HCT116 (cell line): ENCODE results near the gene CCDC192. TPM values are rescaled to one million over a fixed set of nuclear protein-coding genes. Genes with fewer than 3 reads are reported as not detected.

Source experiments
- ATAC-seq: fragments of 200-7000 bp; cut with Tn5 transposase; 2 replicates; pipeline ENCODE4 v1.9.1; 2020; ENCODE audit warnings: mild to moderate bottlenecking, moderate library complexity
- BruUV-seq: library from RNA; stranded (reverse); fragments of 400-500 nt; replicated peaks from 2 replicates; lab custom pipeline; 2021; lab: Mats Ljungman, UMichigan
- CTCF ChIA-PET: fragments of 300-600 bp; sonication (Branson Sonifier 250); formaldehyde crosslinking; loops from one replicate; lab custom pipeline; 2021; ENCODE audit warnings: antibody characterized with exemption; lab: Charles Lee
- POLR2A ChIA-PET: fragments of 300-600, 350-600 bp; sonication (Branson Sonifier 250); formaldehyde crosslinking; loops from one replicate; lab custom pipeline; 2021; ENCODE audit warnings: antibody characterized with exemption; lab: Charles Lee
- RAD21 ChIA-PET, 2 experiments: fragments of 300-600 bp; sonication (Branson Sonifier 250); formaldehyde crosslinking; loops; one replicate each; lab custom pipeline; 2023; ENCODE audit warnings: low total read pairs in 2 of 2; ENCODE audit not compliant: uncharacterized antibody in 2 of 2, unreplicated experiment in 2 of 2, low non-redundant PET in 1 of 2; lab: Charles Lee
- DNase-seq: peaks from one replicate; pipeline ENCODE4 v3.0.0-alpha.2; 2010; ENCODE audit warnings: low read depth, low spot score
- H2AFZ ChIP-seq: fragments of 200-600 bp; shearing (Covaris generic), sonication (generic); 2 replicates; pipeline ENCODE4 v1.6.1; 2017; ENCODE audit warnings: low read depth, mixed run types, mixed read lengths, antibody characterized with exemption, low read length; ENCODE audit not compliant: poor library complexity, severe bottlenecking
- H3K27ac ChIP-seq: 2 replicates; pipeline ENCODE4 v1.5.1; 2012; ENCODE audit warnings: low read depth, low read length
- H3K27me3 ChIP-seq: fragments of 200-600 bp; sonication (generic); 2 replicates; pipeline ENCODE4 v1.6.1; 2016; ENCODE audit warnings: mixed run types, low read length, mixed read lengths; ENCODE audit not compliant: insufficient read depth
- H3K36me3 ChIP-seq, 2 experiments: fragments of 200-500 bp in 1 of 2; fragments of 200-600 bp in 1 of 2; sonication (Bioruptor generic) in 1 of 2; sonication (generic) in 1 of 2; 2 replicates each; pipeline versions ENCODE4 v1.5.1 to v1.6.1; 2014 to 2016; ENCODE audit warnings: low read length in 2 of 2, inconsistent platforms in 1 of 2, mixed read lengths in 1 of 2, mixed run types in 1 of 2; ENCODE audit not compliant: insufficient read depth in 2 of 2, control insufficient read depth in 1 of 2
- H3K4me1 ChIP-seq, 2 experiments: fragments of 200-600 bp in 1 of 2; sonication (generic) in 1 of 2; 2 replicates each; pipeline versions ENCODE4 v1.5.1 to v1.6.1; 2012 to 2017; ENCODE audit warnings: low read length in 2 of 2, inconsistent platforms in 1 of 2, mild to moderate bottlenecking in 1 of 2, mixed read lengths in 1 of 2, mixed run types in 1 of 2, moderate library complexity in 1 of 2; ENCODE audit not compliant: insufficient read depth in 2 of 2, control insufficient read depth in 1 of 2
- H3K4me2 ChIP-seq: fragments of 200-600 bp; sonication (generic); 2 replicates; pipeline ENCODE4 v1.6.1; 2017; ENCODE audit warnings: mixed run types, low read length, mixed read lengths
- H3K4me3 ChIP-seq, 2 experiments: fragments of 200-600 bp in 1 of 2; sonication (generic) in 1 of 2; replicated peaks in 1 of 2; 2 replicates each; pipeline ENCODE4 v1.5.1; 2011 to 2016; ENCODE audit warnings: low read length in 2 of 2, control low read depth in 1 of 2, low read depth in 1 of 2, mild to moderate bottlenecking in 1 of 2, mixed read lengths in 1 of 2, mixed run types in 1 of 2
- H3K79me2 ChIP-seq: fragments of 200-600 bp; sonication (generic); 2 replicates; pipeline ENCODE4 v1.6.1; 2017; ENCODE audit warnings: mild to moderate bottlenecking, mixed run types, low read length, moderate library complexity, mixed read lengths; ENCODE audit not compliant: insufficient read depth
- H3K9ac ChIP-seq: fragments of 200-600 bp; sonication (generic); 2 replicates; pipeline ENCODE4 v1.6.1; 2016; ENCODE audit warnings: low read length, mixed read lengths
- H3K9me2 ChIP-seq: fragments of 200-600 bp; sonication (generic), shearing (Covaris generic); 2 replicates; pipeline ENCODE4 v1.6.1; 2017; ENCODE audit warnings: mixed run types, mild to moderate bottlenecking, moderate library complexity; ENCODE audit not compliant: insufficient read depth
- H3K9me3 ChIP-seq, 2 experiments: fragments of 200-500 bp in 1 of 2; fragments of 200-600 bp in 1 of 2; sonication (Bioruptor generic) in 1 of 2; sonication (generic) in 1 of 2; 2 replicates each; pipeline ENCODE4 v1.6.1; 2014 to 2017; ENCODE audit warnings: low read length in 2 of 2, mixed read lengths in 2 of 2, inconsistent platforms in 1 of 2, low read depth in 1 of 2, mild to moderate bottlenecking in 1 of 2, mixed run types in 1 of 2, moderate library complexity in 1 of 2; ENCODE audit not compliant: control insufficient read depth in 1 of 2, insufficient read depth in 1 of 2
- H4K20me1 ChIP-seq: fragments of 200-600 bp; sonication (generic), shearing (Covaris generic); 2 replicates; pipeline ENCODE4 v1.6.1; 2017; ENCODE audit warnings: mixed run types, mild to moderate bottlenecking, moderate library complexity; ENCODE audit not compliant: insufficient read depth
- CBX3 ChIP-seq: IDR thresholded peaks from 2 replicates; pipeline ENCODE4 v1.6.1; 2012; ENCODE audit warnings: low read depth
- CEBPB ChIP-seq: IDR thresholded peaks from 2 replicates; pipeline ENCODE4 v1.6.1; 2012; ENCODE audit warnings: low read depth
- EGR1 ChIP-seq: IDR thresholded peaks from 2 replicates; pipeline ENCODE4 v1.6.1; 2012; ENCODE audit warnings: low read depth
- ELF1 ChIP-seq: IDR thresholded peaks from 2 replicates; pipeline ENCODE4 v1.6.1; 2012; ENCODE audit warnings: low read depth, borderline replicate concordance
- EZH2 ChIP-seq: fragments of 200-600 bp; sonication (generic); IDR thresholded peaks from 2 replicates; pipeline ENCODE4 v1.6.1; 2017; ENCODE audit warnings: antibody characterized with exemption, mixed run types
- EZH2phosphoT487 ChIP-seq: fragments of 200-600 bp; IDR thresholded peaks from 2 replicates; pipeline ENCODE4 v1.6.1; 2018; ENCODE audit warnings: antibody characterized with exemption, borderline replicate concordance
- POLR2AphosphoS5 ChIP-seq: IDR thresholded peaks from 2 replicates; pipeline ENCODE4 v1.6.1; 2011; ENCODE audit warnings: mild to moderate bottlenecking, low read depth, low read length, moderate library complexity
- RAD21 ChIP-seq: IDR thresholded peaks from 2 replicates; pipeline ENCODE4 v1.6.1; 2012; ENCODE audit warnings: low read depth, mild to moderate bottlenecking
- REST ChIP-seq: IDR thresholded peaks from 2 replicates; pipeline ENCODE4 v1.6.1; 2012; ENCODE audit warnings: low read depth
- SP1 ChIP-seq: IDR thresholded peaks from 2 replicates; pipeline ENCODE4 v1.6.1; 2012; ENCODE audit warnings: low read depth
- TCF7L2 ChIP-seq: IDR thresholded peaks from 2 replicates; pipeline ENCODE4 v1.7.0; 2011; ENCODE audit warnings: borderline replicate concordance, inconsistent platforms; ENCODE audit not compliant: insufficient read depth, insufficient read length; ENCODE audit errors: extremely low read depth
- ZBTB33 ChIP-seq: IDR thresholded peaks from 2 replicates; pipeline ENCODE4 v1.6.1; 2011; ENCODE audit warnings: mild to moderate bottlenecking, low read length, moderate library complexity; ENCODE audit not compliant: insufficient replicate concordance; ENCODE audit errors: extremely low read depth
- ZFX ChIP-seq: fragments of 450-650 bp; IDR thresholded peaks from 2 replicates; pipeline ENCODE4 v1.6.1; 2017
- ZNF274 ChIP-seq: fragments of 200-500 bp; sonication (Bioruptor generic); IDR thresholded peaks from 2 replicates; pipeline ENCODE4 v1.6.1; 2014; ENCODE audit warnings: mild to moderate bottlenecking, low read depth, low read length, inconsistent platforms
- intact Hi-C: fragments of 100-400 bp; cut with micrococcal nuclease; formaldehyde crosslinking; loops from 2 replicates; pipeline ENCODE4 v1.10.0; 2022
- total RNA-seq: library from RNA; stranded (reverse); gene quantifications from one replicate; pipeline ENCODE4 v1.2.1, GENCODE V29; 2021; ENCODE audit not compliant: unreplicated experiment
- TF ChIP-seq, protein P1 (sequence below): IDR thresholded peaks from 2 replicates; pipeline ENCODE4 v1.6.1; 2012
- TF ChIP-seq, protein P2 (sequence below): IDR thresholded peaks from 2 replicates; pipeline ENCODE4 v1.6.1; 2012
- TF ChIP-seq, protein P3 (sequence below), 3 experiments: fragments of 200-600 bp in 1 of 3; sonication (generic) in 1 of 3; IDR thresholded peaks in 2 of 3; conservative IDR thresholded peaks in 1 of 3; 2 replicates each; pipeline ENCODE4 v1.5.1; 2012 to 2017; ENCODE audit warnings: low read depth in 2 of 3, low read length in 2 of 3, antibody characterized with exemption in 1 of 3, borderline replicate concordance in 1 of 3, control low read depth in 1 of 3, mild to moderate bottlenecking in 1 of 3, mixed read lengths in 1 of 3, mixed run types in 1 of 3, moderate library complexity in 1 of 3; ENCODE audit not compliant: insufficient read depth in 1 of 3

Gene CCDC192
- total RNA-seq, 1 experiment from 2014 or later = not detected

GRCh38 chr5:127827451-127827850, 124.3 kb downstream of the CCDC192 start:
- Histone ChIP-seq H3K36me3 (no peaks in the 10 kb centered on the region), H3K9ac (no peak overlapping the region), H4K20me1 (no peaks in the 10 kb centered on the region), H3K27me3 (no peaks in the 10 kb centered on the region), H3K9me3 (no peaks in the 10 kb centered on the region), H3K4me3 (no peak overlapping the region), H3K27ac (no peak overlapping the region), H3K4me1 (no peaks in the 10 kb centered on the region), H3K9me2 (no peaks in the 10 kb centered on the region), H2AFZ (no peak overlapping the region), H3K4me2 (no peak overlapping the region), H3K79me2 (no peaks in the 10 kb centered on the region)
- no peak for ATAC-seq
- TF ChIP-seq ELF1 = no peak
- no peak for TF ChIP-seq ZNF274
- no peak for TF ChIP-seq CBX3
- no peak for TF ChIP-seq SP1
- TF ChIP-seq REST = no peak
- TF ChIP-seq, protein P1, sequence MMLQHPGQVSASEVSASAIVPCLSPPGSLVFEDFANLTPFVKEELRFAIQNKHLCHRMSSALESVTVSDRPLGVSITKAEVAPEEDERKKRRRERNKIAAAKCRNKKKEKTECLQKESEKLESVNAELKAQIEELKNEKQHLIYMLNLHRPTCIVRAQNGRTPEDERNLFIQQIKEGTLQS = no peak
- TF ChIP-seq EZH2 = no peak
- TF ChIP-seq EGR1 = no peak
- TF ChIP-seq ZBTB33 = no peak
- TF ChIP-seq, protein P2, sequence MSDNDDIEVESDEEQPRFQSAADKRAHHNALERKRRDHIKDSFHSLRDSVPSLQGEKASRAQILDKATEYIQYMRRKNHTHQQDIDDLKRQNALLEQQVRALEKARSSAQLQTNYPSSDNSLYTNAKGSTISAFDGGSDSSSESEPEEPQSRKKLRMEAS = no peak
- no peak for TF ChIP-seq RAD21
- no peak for TF ChIP-seq TCF7L2
- TF ChIP-seq ZFX = no peak
- no peak for TF ChIP-seq EZH2phosphoT487
- no peak for TF ChIP-seq CEBPB
- TF ChIP-seq POLR2AphosphoS5 = no peak
- TF ChIP-seq, protein P3, sequence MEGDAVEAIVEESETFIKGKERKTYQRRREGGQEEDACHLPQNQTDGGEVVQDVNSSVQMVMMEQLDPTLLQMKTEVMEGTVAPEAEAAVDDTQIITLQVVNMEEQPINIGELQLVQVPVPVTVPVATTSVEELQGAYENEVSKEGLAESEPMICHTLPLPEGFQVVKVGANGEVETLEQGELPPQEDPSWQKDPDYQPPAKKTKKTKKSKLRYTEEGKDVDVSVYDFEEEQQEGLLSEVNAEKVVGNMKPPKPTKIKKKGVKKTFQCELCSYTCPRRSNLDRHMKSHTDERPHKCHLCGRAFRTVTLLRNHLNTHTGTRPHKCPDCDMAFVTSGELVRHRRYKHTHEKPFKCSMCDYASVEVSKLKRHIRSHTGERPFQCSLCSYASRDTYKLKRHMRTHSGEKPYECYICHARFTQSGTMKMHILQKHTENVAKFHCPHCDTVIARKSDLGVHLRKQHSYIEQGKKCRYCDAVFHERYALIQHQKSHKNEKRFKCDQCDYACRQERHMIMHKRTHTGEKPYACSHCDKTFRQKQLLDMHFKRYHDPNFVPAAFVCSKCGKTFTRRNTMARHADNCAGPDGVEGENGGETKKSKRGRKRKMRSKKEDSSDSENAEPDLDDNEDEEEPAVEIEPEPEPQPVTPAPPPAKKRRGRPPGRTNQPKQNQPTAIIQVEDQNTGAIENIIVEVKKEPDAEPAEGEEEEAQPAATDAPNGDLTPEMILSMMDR (IDR thresholded peaks at IDR 0.05 in 2 of 3, conservative IDR thresholded peaks at IDR 0.05 in 1 of 3; ENCODE audit: borderline replicate concordance in 1 of 3, insufficient read depth in 1 of 3, low read depth in 2 of 3, low read length in 2 of 3) = no peak
- RAD21 ChIA-PET = no interaction called here
- CTCF ChIA-PET = no interaction called here
- intact Hi-C loops = no loop called here
- POLR2A ChIA-PET = no interaction called here
- no TSS peak for BruUV-seq
- DNase-seq = no peak
